Measurements from ENCODE around the gene NTMT2.
"Not testable (repeated sequence)": the region's sequence is repeated elsewhere in the genome, so short reads cannot be mapped to it uniquely, and the experiment has no call there.

GRCh38 chr1:170170513-170170912, 24.8 kb downstream of the NTMT2 start:
- TF ChIP-seq CTCF (conservative IDR thresholded peaks at IDR 0.05; ENCODE audit: low read length); EZH2phosphoT487 (IDR thresholded peaks at IDR 0.05; ENCODE audit: borderline replicate concordance): not testable (repeated sequence)

All from Loucy (cell line).